Upper lobe of right lung (tissue), 1 donor: ENCODE measurements around the gene LAMA2. TPM values are rescaled to one million over a fixed set of nuclear protein-coding genes. Genes with fewer than 3 reads are reported as not detected.

Experiments
- ATAC-seq: fragments of 200-7000 bp; cut with Tn5 transposase; one replicate; pipeline ENCODE4 v1.9.1; 2020; ENCODE audit warnings: mild to moderate bottlenecking, moderate library complexity
- DNase-seq: peaks from one replicate; pipeline ENCODE4 v3.0.0-alpha.2; 2020
- H3K27ac ChIP-seq: fragments of 200-600 bp; one replicate; pipeline ENCODE4 v1.8.0; 2022
- H3K27me3 ChIP-seq: fragments of 200-600 bp; one replicate; pipeline ENCODE4 v1.8.0; 2022; ENCODE audit warnings: mild to moderate bottlenecking
- H3K36me3 ChIP-seq: fragments of 200-600 bp; one replicate; pipeline ENCODE4 v1.8.0; 2022
- H3K4me1 ChIP-seq: fragments of 200-600 bp; one replicate; pipeline ENCODE4 v1.8.0; 2022
- H3K4me3 ChIP-seq: fragments of 200-600 bp; one replicate; pipeline ENCODE4 v1.8.0; 2022; ENCODE audit warnings: mild to moderate bottlenecking
- H3K9me3 ChIP-seq: fragments of 200-600 bp; one replicate; pipeline ENCODE4 v1.8.0; 2022
- intact Hi-C: fragments of 100-400 bp; cut with DNase I; formaldehyde crosslinking; loops from one replicate; pipeline ENCODE4 v1.11.0; 2022
- total RNA-seq: library from RNA; stranded (reverse); fragmentation: NEBNext Ultra II Directional; extraction: Animal tissue kit (Norgen Biotek cat#: 25700); gene quantifications from one replicate; pipeline ENCODE4 v1.2.1, GENCODE V29; 2021
- TF ChIP-seq, protein P1 (sequence below): fragments of 200-600 bp; IDR thresholded peaks from one replicate; pipeline ENCODE4 v1.8.0; 2022; ENCODE audit warnings: antibody characterized with exemption
- donor health status: DM: no; HTN: yes; CAD: no; lungs with severe emphysema.

Gene LAMA2
- total RNA-seq, 1 donor from 2014 or later, result 42.1 TPM

DNA sequence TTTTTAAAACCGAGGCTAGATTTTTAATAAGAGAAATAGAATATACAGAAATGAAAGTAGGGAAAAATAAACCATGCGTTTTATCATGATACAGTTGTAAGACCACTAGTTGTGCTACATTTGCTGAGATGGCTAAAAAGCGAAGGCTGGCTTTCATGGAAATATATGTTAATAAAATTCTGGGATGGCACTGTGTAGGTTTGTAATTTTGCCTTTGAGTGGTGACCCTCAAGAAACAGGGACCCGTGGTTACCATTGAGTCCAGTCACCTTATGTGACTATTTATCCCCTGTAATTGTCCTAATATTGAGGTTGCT is 593.3 kb downstream of the LAMA2 start:
- TF ChIP-seq, protein P1, sequence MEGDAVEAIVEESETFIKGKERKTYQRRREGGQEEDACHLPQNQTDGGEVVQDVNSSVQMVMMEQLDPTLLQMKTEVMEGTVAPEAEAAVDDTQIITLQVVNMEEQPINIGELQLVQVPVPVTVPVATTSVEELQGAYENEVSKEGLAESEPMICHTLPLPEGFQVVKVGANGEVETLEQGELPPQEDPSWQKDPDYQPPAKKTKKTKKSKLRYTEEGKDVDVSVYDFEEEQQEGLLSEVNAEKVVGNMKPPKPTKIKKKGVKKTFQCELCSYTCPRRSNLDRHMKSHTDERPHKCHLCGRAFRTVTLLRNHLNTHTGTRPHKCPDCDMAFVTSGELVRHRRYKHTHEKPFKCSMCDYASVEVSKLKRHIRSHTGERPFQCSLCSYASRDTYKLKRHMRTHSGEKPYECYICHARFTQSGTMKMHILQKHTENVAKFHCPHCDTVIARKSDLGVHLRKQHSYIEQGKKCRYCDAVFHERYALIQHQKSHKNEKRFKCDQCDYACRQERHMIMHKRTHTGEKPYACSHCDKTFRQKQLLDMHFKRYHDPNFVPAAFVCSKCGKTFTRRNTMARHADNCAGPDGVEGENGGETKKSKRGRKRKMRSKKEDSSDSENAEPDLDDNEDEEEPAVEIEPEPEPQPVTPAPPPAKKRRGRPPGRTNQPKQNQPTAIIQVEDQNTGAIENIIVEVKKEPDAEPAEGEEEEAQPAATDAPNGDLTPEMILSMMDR, result no peak
- intact Hi-C loops, result no loop called here
- Histone ChIP-seq H3K4me1 (no peaks in the 10 kb centered on the region), H3K27ac (no peak overlapping the region), H3K36me3 (no peaks in the 10 kb centered on the region), H3K27me3 (no peaks in the 10 kb centered on the region), H3K9me3 (no peaks in the 10 kb centered on the region), H3K4me3 (no peak overlapping the region)
- ATAC-seq (no peak), DNase-seq (no peak)

DNA sequence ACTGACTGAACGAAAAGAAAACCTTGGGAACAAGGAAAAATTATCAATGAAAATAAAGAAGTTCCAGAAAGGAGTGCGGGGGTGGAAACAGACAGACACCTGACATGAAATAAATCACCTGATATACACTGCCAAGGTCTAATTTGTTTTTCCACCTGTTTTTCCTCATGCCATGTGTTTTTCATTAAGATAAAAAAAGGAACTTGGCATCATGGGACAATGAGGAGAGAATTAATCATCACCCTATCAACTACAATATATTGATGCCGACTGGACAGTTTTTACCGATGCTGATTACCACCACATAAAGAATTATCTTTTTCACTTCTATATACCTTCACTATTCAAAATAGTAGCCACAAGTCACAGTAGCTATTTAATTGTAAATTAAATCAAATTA is 593.9 kb downstream of the LAMA2 start:
- TF ChIP-seq, protein P1, result no peak
- Histone ChIP-seq H3K36me3 (peaks cover 2% of the 10 kb centered on the region), H3K9me3 (no peaks in the 10 kb centered on the region), H3K4me1 (no peaks in the 10 kb centered on the region), H3K27ac (no peak overlapping the region), H3K27me3 (no peaks in the 10 kb centered on the region), H3K4me3 (no peak overlapping the region)
- DNase-seq (no peak), ATAC-seq (no peak)
- intact Hi-C loops, result no loop called here

DNA sequence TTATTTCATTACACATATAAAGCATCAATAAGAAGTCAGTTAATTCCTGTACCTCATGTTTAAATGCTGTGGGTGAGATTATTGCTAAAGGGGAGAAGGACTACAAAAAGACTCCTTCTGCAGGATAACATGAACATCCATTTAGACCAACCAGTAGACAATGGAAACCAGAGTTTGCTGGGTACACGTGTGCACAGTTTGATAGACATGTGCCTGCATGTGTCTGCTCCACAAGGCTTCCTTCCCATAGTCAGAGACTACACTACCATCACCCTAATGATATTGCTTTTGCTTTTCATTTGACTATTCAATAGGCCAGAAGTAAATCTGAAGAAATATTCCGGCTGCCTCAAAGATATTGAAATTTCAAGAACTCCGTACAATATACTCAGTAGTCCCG is 595.4 kb downstream of the LAMA2 start:
- no peak for ATAC-seq
- Histone ChIP-seq H3K27me3 (no peaks in the 10 kb centered on the region), H3K9me3 (no peaks in the 10 kb centered on the region), H3K4me3 (no peak overlapping the region), H3K4me1 (no peaks in the 10 kb centered on the region), H3K36me3 (peaks cover 5% of the 10 kb centered on the region), H3K27ac (no peak overlapping the region)
- DNase-seq, result no peak
- intact Hi-C loops, result no loop called here
- TF ChIP-seq, protein P1, result no peak

DNA sequence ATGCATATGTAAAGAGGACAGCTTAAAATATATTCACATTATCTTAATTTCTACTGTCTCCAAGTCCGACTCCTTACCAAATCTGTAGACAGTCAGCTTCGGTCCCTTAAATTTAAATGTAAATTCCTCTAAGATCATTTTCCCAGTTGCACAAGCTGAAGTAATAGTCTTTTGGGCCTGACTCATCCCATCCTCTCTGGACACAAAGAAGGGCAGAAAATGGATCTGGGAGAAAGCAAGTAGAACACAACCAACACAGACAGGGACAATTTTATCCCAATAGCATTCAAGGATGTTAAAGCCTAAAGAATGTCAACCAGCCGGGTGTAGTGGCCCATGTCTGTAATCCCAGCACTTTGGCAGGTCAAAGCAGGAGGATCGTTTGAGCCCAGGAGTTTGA is 598.8 kb downstream of the LAMA2 start:
- H3K9me3 ChIP-seq, result no peaks in the 10 kb centered on the region
- TF ChIP-seq, protein P1, result no peak
- no peak for DNase-seq
- intact Hi-C loops, result no loop called here
- H3K36me3 ChIP-seq, result peaks cover 5% of the 10 kb centered on the region
- no peak for ATAC-seq
- no peak overlapping the region for H3K27ac ChIP-seq
- no peak overlapping the region for H3K4me3 ChIP-seq
- no peaks in the 10 kb centered on the region for H3K27me3 ChIP-seq
- H3K4me1 ChIP-seq, result no peaks in the 10 kb centered on the region

DNA sequence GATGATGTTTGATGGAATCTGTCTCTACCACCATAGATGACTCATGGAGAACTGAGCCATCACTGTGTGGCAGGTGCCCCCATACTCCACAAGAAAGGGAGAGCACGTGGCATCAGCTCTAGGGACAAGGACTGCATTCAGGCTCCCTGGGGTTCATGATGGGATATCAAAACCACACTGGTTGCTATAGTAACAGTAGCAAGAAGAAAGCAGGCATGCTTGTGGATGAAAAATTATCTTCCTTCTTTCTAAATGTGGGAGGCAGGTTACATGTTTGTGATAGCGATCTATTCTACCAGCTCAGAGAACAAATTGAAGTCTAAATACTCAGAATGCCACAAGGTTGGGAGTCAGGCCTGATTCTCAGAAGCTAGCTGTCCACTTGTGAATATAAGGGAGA is 602.8 kb downstream of the LAMA2 start:
- ATAC-seq, result no peak
- no peak for DNase-seq
- no peaks in the 10 kb centered on the region for H3K27me3 ChIP-seq
- H3K36me3 ChIP-seq, result peaks cover 5% of the 10 kb centered on the region
- TF ChIP-seq, protein P1, result no peak
- no peak overlapping the region for H3K27ac ChIP-seq
- no peak overlapping the region for H3K4me3 ChIP-seq
- H3K4me1 ChIP-seq, result peaks cover 17% of the 10 kb centered on the region
- intact Hi-C loops, result no loop called here
- H3K9me3 ChIP-seq, result no peaks in the 10 kb centered on the region

DNA sequence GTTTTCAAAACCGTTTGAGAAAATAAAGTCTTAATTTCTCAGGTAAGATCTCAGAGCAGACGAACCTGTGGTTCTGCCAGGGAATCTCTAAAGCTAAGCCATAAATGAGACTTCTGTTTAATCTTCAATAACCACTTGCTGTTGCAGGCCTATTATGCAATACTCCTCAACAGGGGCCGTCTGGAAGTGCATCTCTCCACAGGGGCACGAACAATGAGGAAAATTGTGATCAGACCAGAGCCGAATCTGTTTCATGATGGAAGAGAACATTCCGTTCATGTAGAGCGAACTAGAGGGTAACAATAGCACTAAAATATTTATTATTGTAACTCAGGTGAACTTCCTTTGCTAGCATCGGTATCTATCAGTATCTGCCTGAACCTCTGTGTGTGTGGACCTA is 603.4 kb downstream of the LAMA2 start:
- H3K36me3 ChIP-seq, result peaks cover 5% of the 10 kb centered on the region
- H3K4me3 ChIP-seq, result no peak overlapping the region
- H3K27me3 ChIP-seq, result no peaks in the 10 kb centered on the region
- H3K27ac ChIP-seq, result no peak overlapping the region
- no peak for DNase-seq
- TF ChIP-seq, protein P1, result no peak
- intact Hi-C loops, result no loop called here
- no peaks in the 10 kb centered on the region for H3K9me3 ChIP-seq
- ATAC-seq, result no peak
- peaks cover 23% of the 10 kb centered on the region for H3K4me1 ChIP-seq
